ENCODE results near the gene INTS11. TPM values are rescaled to one million over a fixed set of nuclear protein-coding genes. Genes with fewer than 3 reads are reported as not detected.

INTS11 gene
- total and polyA plus RNA-seq, 9 of the 15 experiments (the other 6 are each of a cell fraction or from before 2014, with no cell fraction given): 3.6 to 183 (median 110) TPM

- Histone ChIP-seq H3K27ac (ENCODE audit: extremely low read depth, low read depth, low read length) (no peak overlapping the region), H3K36me3 (ENCODE audit: control insufficient read depth, insufficient read depth, low read length) (peaks cover 80% of the 10 kb centered on the region), H3K27me3 (ENCODE audit: control insufficient read depth in 2 of 2, insufficient read depth in 2 of 2, low read length in 2 of 2) (no peaks in the 10 kb centered on the region; a peak in 1 of 5 replicates), H3K4me1 (replicated peaks in 1 of 2; ENCODE audit: control insufficient read depth in 2 of 2, insufficient read depth in 2 of 2, low read length in 2 of 2) (peaks cover 16 to 46% of the 10 kb centered on the region in 2 experiments; a peak in 4 of 5 replicates), H3K4me2 (ENCODE audit: insufficient read depth, low read length) (no peak overlapping the region), H3K9me3 (replicated peaks; ENCODE audit: control insufficient read depth, insufficient read depth, low read depth, low read length) (no peaks in the 10 kb centered on the region), H2AFZ (ENCODE audit: low read depth, low read length) (no peak overlapping the region), H3K9me1 (ENCODE audit: control insufficient read depth, insufficient read depth, low read length) (peaks cover 11% of the 10 kb centered on the region), H3K4me3 (no peak overlapping the region), H3K79me2 (ENCODE audit: control insufficient read depth, insufficient read depth, low read length) (peaks cover 73% of the 10 kb centered on the region), H4K20me1 (replicated peaks; ENCODE audit: control insufficient read depth, insufficient read depth, low read length) (peaks cover 23% of the 10 kb centered on the region), H3K9ac (ENCODE audit: insufficient read depth in 1 of 2, low read depth in 2 of 2, low read length in 2 of 2) (peak overlapping the region in 1 of 2 experiments; percentile 70; a peak in 1 of 4 replicates)
- TF ChIP-seq TEAD2 (tag; IDR thresholded peaks at IDR 0.05): no peak
- TF ChIP-seq POLR2G (IDR thresholded peaks at IDR 0.05; ENCODE audit: low read depth, low read length): peak; percentile 33
- TF ChIP-seq RBFOX2 (IDR thresholded peaks at IDR 0.05; ENCODE audit: low read depth, low read length): peak; percentile 46; the same call in 1 of the 2 replicates
- 0 out of 2 replicates have a peak, but pooled peaks have one; percentile 45 for TF ChIP-seq SUPT5H (IDR thresholded peaks at IDR 0.05)
- no peak for DNase-seq (ENCODE audit: extremely low read depth in 1 of 4, low spot score in 3 of 4)
- no TSS peak for BruUV-seq (replicated peaks)
- no peak for ATAC-seq
- ChIA-PET POLR2A (interaction anchor here (0.8 to 1.5 kb wide), 4 partner anchors 13 to 29 kb away, joined by 3 read pairs; no protein-coding TSS in a partner anchor), CTCF (ENCODE audit: low intra/inter-chr PET ratio) (no interaction called here)
- WGBS (ENCODE audit: insufficient coverage, low coverage, missing lambda C conversion rate): over 99% methylated on average over 13 of the region's 13 CpGs
- intact Hi-C loops (cut with micrococcal nuclease) (no loop called here), in situ Hi-C loops (cut with MboI) (no loop called here)
- FAIRE-seq: no peak
These were observed 56.2 kb downstream of the INTS11 start for GRCh38 chr1:1268284-1268682.

- Histone ChIP-seq H3K4me3 (no peak overlapping the region), H4K20me1 (replicated peaks; ENCODE audit: control insufficient read depth, insufficient read depth, low read length) (peaks cover 19% of the 10 kb centered on the region), H3K27ac (ENCODE audit: extremely low read depth, low read depth, low read length) (no peak overlapping the region), H3K27me3 (ENCODE audit: control insufficient read depth in 2 of 2, insufficient read depth in 2 of 2, low read length in 2 of 2) (no peaks in the 10 kb centered on the region; a peak in 1 of 5 replicates), H2AFZ (ENCODE audit: low read depth, low read length) (no peak overlapping the region), H3K9me1 (ENCODE audit: control insufficient read depth, insufficient read depth, low read length) (peaks cover 12% of the 10 kb centered on the region), H3K9ac (ENCODE audit: insufficient read depth in 1 of 2, low read depth in 2 of 2, low read length in 2 of 2) (peak overlapping the region in 1 of 2 experiments; percentile 70; a peak in 1 of 4 replicates), H3K9me3 (replicated peaks; ENCODE audit: control insufficient read depth, insufficient read depth, low read depth, low read length) (no peaks in the 10 kb centered on the region), H3K79me2 (ENCODE audit: control insufficient read depth, insufficient read depth, low read length) (peaks cover 67% of the 10 kb centered on the region), H3K36me3 (ENCODE audit: control insufficient read depth, insufficient read depth, low read length) (peaks cover 86% of the 10 kb centered on the region), H3K4me2 (ENCODE audit: insufficient read depth, low read length) (no peak overlapping the region), H3K4me1 (replicated peaks in 1 of 2; ENCODE audit: control insufficient read depth in 2 of 2, insufficient read depth in 2 of 2, low read length in 2 of 2) (peaks cover 13 to 40% of the 10 kb centered on the region in 2 experiments; a peak in 4 of 5 replicates)
- in situ Hi-C loops (cut with MboI): no loop called here
- FAIRE-seq: no peak
- BruUV-seq (replicated peaks): no TSS peak
- DNase-seq (ENCODE audit: extremely low read depth in 1 of 4, low spot score in 3 of 4): no peak
- CTCF ChIA-PET (ENCODE audit: low intra/inter-chr PET ratio): no interaction called here
- intact Hi-C loops (cut with micrococcal nuclease): no loop called here
- POLR2A ChIA-PET: interaction anchor here (0.6 to 1.5 kb wide), 5 partner anchors 12 to 308 kb away, joined by 3 read pairs; no protein-coding TSS in a partner anchor
- WGBS (ENCODE audit: insufficient coverage, low coverage, missing lambda C conversion rate): 96% methylated on average over 39 of the region's 39 CpGs
- ATAC-seq: no peak
- TF ChIP-seq BRD4 (IDR thresholded peaks at IDR 0.05) (no peak), POLR2G (IDR thresholded peaks at IDR 0.05; ENCODE audit: low read depth, low read length) (peak; percentile 69), DDX20 (tag; IDR thresholded peaks at IDR 0.05; ENCODE audit: low read depth) (no peak), TEAD2 (tag; IDR thresholded peaks at IDR 0.05) (no peak), SNAPC5 (CRISPR knock-in tag; IDR thresholded peaks at IDR 0.05) (no peak), SMARCE1 (IDR thresholded peaks at IDR 0.05) (no peak), POU5F1 (IDR thresholded peaks at IDR 0.05; ENCODE audit: borderline replicate concordance, low read depth, low read length, partially characterized antibody) (no peak), MBD1 (CRISPR knock-in tag; IDR thresholded peaks at IDR 0.05) (no peak)
These were observed 56.8 kb downstream of the INTS11 start for GRCh38 chr1:1267488-1268283.

Measured in K562 (cell line).